GM19324 (cell line): ENCODE results near the gene LGALSL.
"Not testable (repeated sequence)": the region's sequence is repeated elsewhere in the genome, so short reads cannot be mapped to it uniquely, and the experiment has no call there.

Experiments
- ATAC-seq: cut with Tn5 transposase; IDR thresholded peaks from one replicate; pipeline ENCODE4 v1.9.1; 2021; ENCODE audit warnings: mild to moderate bottlenecking, moderate library complexity; ENCODE audit not compliant: unreplicated experiment, low FRiP score

Gene LGALSL

DNA sequence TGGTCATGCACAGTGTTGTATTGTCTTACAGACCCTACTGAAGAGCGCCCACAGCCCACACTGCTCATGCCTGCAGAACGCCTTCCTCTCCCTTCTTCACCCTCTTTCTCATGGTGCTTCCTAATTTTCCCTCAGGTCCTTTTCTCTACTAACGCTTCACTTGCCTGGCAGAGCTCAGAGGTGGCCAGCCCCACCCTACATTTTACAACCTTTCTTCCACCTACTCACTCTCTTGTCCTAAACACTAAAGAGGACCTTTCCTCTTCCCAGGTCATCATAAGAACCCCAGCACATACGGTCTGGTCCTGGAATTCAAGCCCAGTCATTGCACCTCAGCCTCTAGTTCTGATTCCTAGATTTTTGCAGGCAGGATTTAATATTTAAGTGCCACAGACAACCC, 11.7 kb upstream of the LGALSL start:
- ATAC-seq: no peak

DNA sequence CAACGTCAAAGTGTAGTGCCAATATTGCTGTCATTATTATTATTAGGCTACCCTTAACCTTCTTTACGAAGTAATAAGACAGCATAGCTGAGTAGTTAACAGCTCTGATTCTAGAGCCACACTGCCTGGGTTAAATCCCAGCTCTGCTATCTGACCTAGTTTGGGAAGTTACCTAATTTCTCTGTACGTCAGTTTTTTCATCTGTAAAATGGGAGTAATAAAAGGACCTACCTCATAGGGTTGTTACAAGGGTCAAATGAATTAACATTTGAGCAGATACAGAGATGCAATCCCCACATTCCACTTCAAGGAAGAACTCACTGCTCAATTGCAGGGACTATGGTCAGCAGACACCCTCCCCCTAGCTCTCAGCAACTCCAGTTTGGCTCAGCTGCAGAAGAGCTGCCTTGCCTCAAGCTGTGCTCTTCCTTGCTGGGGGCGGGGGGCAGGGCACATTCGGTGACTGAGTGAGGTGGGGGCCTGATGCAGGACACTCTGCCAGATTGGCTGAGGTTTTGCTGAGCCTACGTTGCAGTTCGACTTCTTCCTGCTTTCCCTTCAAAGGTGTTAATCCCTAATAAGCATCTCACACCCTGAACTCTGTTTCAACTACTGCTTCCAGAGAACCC, 11.0 kb upstream of the LGALSL start:
- ATAC-seq: no peak

DNA sequence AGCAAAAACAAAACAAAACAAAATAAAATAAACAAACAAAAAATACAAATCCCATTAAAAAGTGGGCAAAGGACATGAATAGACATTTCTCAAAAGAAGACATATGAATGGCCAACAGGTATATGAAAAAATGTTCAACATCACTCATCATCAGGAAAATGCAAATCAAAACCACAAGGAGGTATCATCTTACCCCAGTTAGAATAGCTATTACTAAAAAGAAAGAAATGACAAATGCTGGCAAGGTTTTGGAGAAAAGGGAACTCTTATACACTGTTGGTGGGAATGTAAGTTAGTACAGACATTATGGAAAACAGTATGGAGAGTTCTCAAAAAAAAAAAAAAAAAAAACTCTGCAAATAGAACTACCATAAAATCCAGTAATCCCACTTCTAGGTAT, 8.0 kb upstream of the LGALSL start:
- not testable (repeated sequence) for ATAC-seq

DNA sequence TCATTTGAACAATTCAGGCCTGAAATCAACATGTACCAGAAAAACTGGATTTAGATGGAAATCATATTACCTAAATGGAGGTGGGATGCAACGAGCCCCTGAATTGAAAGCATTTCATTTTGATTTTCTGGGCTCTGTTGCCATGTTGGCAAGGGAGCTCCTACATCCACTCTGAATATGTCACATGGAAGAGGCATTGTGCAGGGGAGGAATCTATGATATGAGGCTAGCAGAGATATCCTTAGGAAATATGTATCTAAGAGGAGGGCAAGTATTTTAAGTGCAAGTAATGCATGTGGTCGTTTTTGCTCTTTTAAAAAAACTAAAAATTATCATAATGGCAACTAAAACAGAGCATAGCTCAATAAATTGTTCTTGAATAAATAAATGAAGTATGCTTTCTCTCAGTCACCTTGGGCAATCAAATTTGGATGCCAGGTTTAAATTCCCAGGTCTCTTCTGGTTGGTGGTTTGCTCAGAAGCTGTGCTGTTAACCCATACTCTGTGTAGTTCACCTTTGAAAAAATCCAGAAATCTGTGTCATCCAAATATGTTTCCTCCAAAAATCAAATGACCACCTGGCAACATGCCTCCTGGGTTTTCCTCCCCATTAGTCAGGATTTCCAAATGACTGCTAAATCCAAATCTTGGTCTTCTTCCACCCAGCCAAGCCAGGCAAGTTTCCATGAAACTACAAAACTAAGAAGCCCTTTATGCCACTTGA, 6.5 kb upstream of the LGALSL start:
- no peak for ATAC-seq

DNA sequence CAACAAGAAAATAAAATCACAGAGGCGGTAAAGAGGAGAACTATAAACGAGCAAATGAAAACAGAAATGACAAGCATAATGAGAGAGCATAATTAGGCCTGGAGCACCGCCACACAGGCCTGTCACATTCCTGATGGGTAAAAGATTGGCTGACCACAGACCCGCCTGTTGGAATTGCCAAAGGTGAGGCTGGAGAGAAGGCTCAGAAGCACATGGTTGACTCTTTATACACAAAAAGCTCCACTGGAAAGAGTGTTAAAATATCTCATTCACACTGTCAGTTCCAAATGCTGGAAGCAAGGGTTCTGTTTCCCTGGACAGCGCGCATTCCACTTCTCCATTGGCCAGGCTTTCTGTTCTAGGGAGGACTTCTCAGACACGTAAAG, 5.9 kb upstream of the LGALSL start:
- ATAC-seq: no peak

DNA sequence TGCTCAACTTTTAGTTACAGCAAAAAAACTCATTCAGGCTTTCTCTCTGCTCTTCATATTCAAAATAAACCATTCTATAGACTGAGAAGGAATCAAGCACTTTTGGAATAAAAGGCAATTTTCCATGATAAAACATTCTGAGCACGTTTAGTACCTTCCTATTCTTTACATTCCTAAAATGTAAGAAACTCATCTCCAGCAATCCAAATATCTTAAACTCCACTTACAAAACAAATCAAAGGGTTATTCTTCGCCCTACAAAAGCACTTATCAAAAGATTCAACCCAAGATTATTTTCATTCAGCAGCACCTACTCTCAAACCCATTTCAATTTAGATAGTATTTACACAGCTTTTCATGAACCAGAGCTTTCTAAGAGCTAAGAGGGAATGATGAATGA, 2.9 kb upstream of the LGALSL start:
- no peak for ATAC-seq

DNA sequence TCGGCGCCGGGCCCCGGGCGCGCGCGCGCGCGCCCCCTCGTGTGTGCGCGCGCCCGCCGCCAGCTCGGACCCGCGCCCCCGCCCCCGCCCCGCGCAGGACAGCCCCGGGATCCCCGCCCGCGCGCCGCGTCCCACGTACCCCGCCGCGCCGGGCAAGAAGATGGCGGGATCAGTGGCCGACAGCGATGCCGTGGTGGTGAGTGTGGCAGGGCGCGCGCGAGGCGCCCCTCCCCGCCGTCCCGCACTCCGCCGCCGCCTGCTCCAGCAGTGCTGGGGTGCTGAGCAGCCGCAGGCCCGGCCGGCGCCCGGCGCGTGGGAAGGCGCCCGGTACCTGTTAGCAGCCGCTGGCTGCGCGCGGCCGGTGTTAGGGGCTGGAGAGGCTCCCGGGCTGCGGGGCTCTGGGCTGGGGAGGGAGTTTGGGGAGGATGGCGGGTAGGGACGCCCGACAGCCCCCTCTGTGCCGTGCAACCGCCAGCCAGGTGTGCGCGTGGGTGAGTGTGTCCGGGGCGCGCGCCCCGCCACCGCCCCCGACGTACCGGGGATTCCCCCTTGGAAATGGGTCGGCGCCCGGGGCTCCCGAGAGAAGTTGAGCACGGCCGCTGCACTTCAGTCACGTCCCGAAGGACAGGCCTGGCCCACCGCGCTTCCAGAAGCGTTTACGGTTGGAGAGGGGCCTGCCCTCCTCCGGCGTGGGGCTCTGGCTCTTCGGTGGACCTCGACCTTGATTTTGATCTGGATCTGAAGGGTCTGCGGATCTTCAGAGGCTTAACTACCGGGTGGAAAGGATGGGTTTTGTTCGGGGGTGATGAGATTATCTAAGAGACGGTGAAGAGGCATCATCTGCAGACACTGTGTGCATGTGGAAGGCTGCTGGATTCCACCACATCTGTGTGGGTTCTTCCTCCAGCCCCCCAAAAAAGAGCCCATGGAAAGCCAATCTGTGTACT, 697 bp downstream of the LGALSL start:
- ATAC-seq: peak; percentile 49

DNA sequence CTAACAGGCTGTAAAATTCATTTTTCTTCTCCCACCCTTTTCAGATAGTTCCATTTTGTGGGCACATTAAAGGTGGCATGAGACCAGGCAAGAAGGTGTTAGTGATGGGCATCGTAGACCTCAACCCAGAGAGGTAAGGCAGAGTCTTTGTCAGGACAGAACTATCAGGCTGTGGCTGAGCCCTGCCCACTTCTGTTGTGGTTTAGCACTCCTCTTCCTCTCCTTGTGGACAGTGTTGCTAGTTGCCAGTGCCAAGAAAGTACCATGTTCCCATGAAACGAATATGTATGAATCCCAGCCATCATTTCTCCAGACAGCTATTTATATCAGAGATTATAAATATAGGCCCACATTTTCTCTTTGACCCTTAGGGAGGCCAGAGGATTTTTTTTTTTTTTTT, 1.6 kb downstream of the LGALSL start:
- no peak for ATAC-seq

DNA sequence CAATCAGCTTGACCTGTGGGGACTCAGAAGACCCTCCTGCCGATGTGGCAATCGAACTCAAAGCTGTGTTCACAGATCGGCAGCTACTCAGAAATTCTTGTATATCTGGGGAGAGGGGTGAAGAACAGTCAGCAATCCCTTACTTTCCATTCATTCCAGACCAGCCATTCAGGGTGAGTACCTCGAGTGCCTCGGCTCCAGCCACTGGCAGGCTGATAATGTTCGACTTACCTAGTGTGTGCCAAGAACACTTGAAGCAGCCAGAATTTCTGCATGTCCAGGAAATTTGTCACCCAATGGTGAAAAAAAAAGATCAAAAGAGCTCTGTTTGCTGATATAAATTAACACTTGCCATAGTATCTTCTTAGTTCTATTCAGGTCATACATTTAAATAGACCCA, 2.3 kb downstream of the LGALSL start:
- no peak for ATAC-seq

DNA sequence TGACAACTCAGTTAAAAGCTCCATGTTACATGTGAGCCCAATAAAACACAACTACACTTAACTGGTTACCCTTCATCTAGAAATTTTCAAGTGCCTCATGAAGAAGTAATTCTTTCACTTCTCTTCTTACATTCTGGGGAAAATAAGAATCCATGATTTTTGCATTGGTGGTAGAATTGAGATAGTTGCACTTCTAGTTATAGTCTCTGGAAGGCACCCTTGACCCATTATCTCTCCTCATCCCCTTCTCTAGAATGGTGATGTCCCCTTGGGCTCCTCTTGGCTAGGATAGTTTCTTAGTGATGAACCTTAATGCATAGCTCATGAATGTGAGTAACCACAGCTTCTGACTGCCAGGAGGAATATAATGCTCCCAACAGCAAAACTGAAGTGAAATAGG, 3.6 kb downstream of the LGALSL start:
- no peak for ATAC-seq

DNA sequence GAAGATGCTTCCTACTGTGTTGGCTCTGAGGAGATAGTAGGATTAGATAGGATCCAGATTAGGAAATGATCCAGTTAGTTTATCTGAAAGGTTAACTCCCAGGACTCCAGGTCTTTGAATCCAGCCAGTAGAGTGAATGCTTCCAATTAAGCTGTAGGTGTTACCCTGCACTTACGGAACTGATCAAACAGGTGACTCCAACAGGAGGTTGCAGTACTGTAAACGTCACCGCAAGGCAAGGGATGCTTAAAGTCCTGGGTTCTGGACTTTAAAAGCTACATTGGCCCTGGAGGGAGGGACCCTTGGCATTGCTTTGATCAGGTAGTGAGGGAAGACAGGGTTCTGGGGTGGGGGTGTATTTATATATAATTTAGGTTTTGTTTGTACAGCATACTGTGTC, 5.6 kb downstream of the LGALSL start:
- ATAC-seq: no peak

DNA sequence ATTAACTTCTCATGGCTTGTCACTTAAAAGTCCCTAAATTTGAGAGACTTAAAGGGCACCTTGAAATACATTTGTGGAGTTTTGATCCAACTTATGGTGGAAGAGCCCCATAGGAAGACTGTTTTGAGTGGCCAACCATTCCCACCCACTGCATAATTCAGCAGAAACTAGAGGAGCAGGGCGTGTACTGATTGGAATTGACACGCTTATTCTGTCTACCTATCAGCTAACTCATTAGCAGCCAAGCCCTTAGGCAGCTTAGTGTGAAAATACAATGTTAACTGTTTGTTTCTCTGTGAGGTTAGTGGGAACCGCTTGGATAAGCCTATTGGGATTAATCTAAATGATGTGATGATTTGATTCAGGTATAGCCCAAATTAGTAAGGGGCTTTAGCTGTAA, 6.4 kb downstream of the LGALSL start:
- ATAC-seq: no peak

DNA sequence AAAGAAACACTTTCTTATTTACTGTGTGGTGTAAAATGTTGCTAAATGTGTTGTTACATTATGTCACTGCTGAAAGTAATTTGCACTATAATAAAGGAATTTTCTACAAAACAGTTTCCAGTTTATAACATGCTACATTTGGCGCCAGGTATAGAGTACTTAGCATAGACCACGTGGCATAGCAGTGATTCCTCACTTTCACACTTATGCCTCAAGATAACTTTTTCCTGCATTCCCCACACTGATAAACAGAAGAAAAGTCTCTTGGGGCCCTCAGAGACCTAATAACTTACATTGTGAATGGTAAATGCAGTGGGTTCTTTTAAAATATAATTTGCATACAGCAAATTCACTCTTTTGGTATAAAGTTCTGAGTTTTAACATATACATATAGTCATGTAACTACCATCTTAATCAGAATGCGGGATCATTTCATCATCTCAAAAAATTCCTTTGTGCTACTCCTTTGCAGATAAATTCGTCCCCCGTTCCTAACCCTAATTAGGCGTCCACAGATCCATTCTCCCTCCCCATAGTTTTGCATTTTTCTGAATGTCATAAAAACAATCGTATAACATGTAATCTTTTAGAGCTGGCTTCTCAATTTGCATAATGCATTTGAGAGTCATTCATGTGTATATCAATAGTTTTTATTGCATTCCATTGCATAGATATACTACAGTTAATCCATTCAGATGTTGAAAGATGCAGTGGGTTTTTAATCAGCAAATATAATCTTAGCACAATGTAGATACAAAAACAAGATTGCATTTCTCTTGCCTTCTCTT, 7.5 kb downstream of the LGALSL start:
- ATAC-seq: no peak

DNA sequence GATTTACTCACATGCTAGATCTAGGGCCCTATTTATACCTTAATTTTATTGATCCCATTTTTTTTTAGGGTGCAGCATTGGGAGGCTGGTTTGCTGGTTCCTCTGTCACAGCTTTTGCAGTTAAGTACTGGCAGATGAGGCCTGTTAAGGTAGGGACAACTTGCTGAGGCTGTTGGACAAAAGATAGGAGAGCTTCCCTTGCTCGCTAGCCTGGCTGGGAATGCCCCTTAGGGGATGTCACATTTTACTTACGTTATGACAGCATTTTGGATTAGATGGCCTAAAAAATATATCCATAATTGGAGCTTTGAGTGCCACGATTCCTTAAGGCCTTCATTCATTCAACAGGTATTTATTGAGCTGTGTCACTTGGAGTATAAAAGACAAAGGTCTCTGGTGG, 8.2 kb downstream of the LGALSL start:
- ATAC-seq: no peak

DNA sequence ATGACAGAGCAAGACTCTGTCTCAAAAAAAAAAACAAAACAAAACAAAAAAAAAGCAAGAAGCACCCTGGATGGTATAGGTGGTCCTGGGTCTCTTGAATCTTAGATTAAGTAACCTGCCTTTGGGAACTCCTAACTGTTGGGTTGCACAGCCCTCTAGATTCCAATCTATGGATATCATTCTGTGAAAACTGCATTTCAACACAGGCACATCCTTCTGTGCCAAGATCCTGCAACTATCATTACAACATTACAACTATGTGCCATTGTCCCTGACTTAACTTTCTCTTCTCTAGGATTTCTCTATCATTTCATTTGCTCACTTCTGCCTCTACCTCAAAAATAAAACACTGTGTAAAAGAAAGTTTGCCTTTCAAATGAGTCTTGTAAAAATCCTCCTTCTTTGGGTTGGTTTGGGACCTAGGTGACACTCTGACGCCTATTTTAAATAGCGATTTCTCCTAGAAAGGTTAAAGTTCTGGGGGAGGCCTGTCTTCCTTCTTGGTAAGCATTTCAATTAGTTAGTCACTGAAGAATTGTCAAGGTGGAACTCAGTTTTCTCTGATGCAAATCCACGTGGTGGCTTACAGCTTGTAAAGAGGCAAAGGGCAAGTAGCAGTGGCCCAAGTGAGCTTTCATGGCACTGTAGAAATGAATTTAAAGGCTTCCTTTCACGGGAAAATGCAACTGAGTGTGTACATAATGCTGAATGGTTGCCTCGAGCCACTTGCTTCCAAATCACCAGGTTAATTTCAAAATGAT, 9.2 kb downstream of the LGALSL start:
- no peak for ATAC-seq

DNA sequence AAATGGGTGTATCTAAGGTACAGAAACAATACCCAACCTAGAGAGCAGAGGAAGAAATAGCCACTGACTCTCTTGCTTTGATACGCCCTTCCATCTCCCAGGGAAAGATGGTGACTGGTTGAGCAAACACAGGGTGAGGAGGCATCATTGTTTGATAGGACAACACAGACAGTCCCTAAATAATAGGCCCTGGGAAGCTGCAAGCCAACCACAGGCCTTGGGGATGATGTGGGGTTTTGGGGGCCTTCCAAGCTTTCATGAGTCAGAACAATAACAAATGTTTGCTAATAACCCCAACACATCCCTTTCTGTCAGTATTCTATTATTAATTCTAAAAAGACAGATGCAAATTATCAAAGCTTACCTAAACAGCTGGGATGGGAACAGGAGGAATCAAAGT, 9.8 kb downstream of the LGALSL start:
- ATAC-seq: no peak

DNA sequence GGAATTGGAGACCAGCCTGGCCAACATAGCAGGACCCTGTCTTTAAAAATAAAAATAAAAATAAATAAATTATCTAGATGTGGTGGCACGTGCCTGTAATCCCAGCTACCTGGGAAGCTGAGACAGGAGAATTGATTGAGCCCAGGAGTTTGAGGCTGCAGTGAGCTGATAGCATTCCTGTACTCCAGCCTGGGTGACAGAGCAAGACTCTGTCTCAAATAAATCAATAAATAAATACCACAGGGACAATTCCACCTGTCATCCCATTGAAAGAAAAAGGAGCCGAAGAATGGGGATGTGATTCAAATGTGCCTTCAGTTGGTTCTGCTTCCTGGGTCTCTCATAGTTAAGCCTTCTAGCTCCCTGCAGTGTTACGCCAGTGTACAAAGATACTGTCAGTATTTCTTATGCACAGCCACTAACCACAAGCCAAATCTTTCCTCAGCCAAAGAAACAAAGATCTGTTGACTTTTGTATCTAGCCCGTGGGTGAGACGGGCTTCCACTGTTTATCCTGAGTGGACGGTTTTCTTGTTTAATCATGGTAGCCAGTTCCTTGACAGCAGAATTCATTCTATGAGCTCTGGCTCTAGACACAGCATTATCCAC, 12.6 kb downstream of the LGALSL start:
- no peak for ATAC-seq

DNA sequence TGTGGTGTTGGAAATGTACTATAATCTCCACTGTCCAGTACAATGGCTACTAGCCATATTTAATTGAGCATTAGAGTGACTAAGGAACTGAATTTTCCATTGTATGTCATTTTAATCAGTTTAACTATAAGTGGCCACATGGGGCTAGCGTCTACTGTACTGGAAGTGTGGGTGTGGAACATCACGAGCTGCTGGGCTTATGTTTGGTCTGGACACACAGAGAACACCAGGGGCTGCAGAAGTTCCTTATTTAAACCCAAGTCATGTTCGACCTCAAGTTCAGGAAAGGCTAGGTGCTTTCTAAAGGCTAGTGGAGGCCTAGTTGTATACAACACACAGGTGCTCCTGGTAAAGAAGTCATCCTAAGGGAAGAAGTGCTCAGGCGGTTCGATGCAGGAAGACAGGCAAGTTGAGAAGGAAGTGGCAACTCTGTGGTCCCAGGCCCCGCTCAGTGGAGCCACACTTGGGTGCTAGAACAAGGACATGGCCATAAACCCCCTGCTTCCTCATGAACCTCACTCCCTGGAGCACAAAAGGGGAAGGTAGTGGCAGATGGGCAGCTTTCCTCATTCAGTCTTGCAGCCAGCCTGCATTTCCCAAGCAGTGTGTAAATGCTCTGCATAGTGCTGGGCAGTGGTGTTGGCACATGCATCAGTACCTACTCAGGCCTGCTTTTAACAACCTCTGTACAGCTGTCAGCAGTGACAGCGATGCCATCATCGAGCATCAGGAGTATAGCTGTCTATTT, 13.3 kb downstream of the LGALSL start:
- ATAC-seq: no peak

DNA sequence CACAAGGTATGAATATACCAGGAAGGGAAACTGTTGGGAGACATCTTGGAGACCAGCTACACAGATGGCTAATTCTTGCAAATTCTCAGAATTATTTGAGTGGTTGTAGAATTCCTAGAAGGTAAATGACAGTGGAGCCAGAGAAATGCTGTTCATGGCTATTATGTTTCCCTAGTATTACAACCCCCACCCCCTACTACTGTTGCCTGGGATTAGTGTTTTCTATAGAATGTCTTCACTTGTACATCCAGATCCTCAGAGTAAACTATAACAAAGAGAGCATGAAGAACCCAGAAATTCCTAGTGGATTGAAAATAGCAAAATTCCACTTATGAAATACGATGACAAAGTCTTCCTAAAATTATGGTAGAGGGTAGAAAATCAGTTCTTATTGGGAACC, 15.3 kb downstream of the LGALSL start:
- no peak for ATAC-seq
